ENCODE results near the gene DPH3. TPM values are rescaled to one million over a fixed set of nuclear protein-coding genes. Genes with fewer than 3 reads are reported as not detected.

The DPH3 gene
- total RNA-seq, 2 experiments from 2014 or later: 10.5 to 12.8 TPM

- no peak for TF ChIP-seq CTCF (IDR thresholded peaks at IDR 0.05)
- Histone ChIP-seq H3K4me3 (ENCODE audit: low read length) (no peak overlapping the region), H3K27me3 (ENCODE audit: control insufficient read depth in 1 of 2, insufficient read depth in 2 of 2, low read length in 2 of 2) (no peaks in the 10 kb centered on the region), H3K4me1 (ENCODE audit: insufficient read depth, low read length) (peaks cover 5% of the 10 kb centered on the region), H3K36me3 (ENCODE audit: insufficient read depth, low read length) (peaks cover 22% of the 10 kb centered on the region), H3K27ac (ENCODE audit: low read depth in 1 of 2, low read length in 2 of 2) (no peak overlapping the region), H3K9me3 (ENCODE audit: control insufficient read depth in 1 of 2, insufficient read depth in 1 of 2, low read length in 2 of 2) (no peaks in the 10 kb centered on the region)
- intact Hi-C loops (cut with DNase I, micrococcal nuclease): no loop called here
- ChIA-PET CTCF (no interaction called here), POLR2A (no interaction called here)
- peaks cover 12% of the 10 kb centered on the region for H3K36me3 Mint-ChIP-seq (ENCODE audit: low read depth)
- H3K9me3 Mint-ChIP-seq: no peaks in the 10 kb centered on the region
- H3K4me1 Mint-ChIP-seq (ENCODE audit: low read depth): peaks cover 6% of the 10 kb centered on the region
- ATAC-seq (ENCODE audit: poor library complexity) (no peak), DNase-seq (no peak)
- no peak overlapping the region for H3K4me3 Mint-ChIP-seq
- no peak overlapping the region for H3K27ac Mint-ChIP-seq
- H3K27me3 Mint-ChIP-seq: no peaks in the 10 kb centered on the region
Measured at GRCh38 chr3:16255726-16256125, 9.0 kb downstream of the DPH3 start.

- Histone ChIP-seq H3K4me3 (ENCODE audit: low read length) (no peak overlapping the region), H3K4me1 (ENCODE audit: insufficient read depth, low read length) (peaks cover 5% of the 10 kb centered on the region), H3K27ac (ENCODE audit: low read depth in 1 of 2, low read length in 2 of 2) (no peak overlapping the region), H3K36me3 (ENCODE audit: insufficient read depth, low read length) (peaks cover 18% of the 10 kb centered on the region), H3K9me3 (ENCODE audit: control insufficient read depth in 1 of 2, insufficient read depth in 1 of 2, low read length in 2 of 2) (no peaks in the 10 kb centered on the region), H3K27me3 (ENCODE audit: control insufficient read depth in 1 of 2, insufficient read depth in 2 of 2, low read length in 2 of 2) (no peaks in the 10 kb centered on the region)
- no peak for TF ChIP-seq CTCF (IDR thresholded peaks at IDR 0.05)
- H3K36me3 Mint-ChIP-seq (ENCODE audit: low read depth): peaks cover 12% of the 10 kb centered on the region
- no peak overlapping the region for H3K27ac Mint-ChIP-seq
- DNase-seq (no peak), ATAC-seq (ENCODE audit: poor library complexity) (no peak)
- no peaks in the 10 kb centered on the region for H3K27me3 Mint-ChIP-seq
- peaks cover 6% of the 10 kb centered on the region for H3K4me1 Mint-ChIP-seq (ENCODE audit: low read depth)
- POLR2A ChIA-PET: no interaction called here
- no peaks in the 10 kb centered on the region for H3K9me3 Mint-ChIP-seq
- H3K4me3 Mint-ChIP-seq: no peak overlapping the region
- CTCF ChIA-PET: no interaction called here
- intact Hi-C loops (cut with DNase I, micrococcal nuclease): no loop called here
Measured at GRCh38 chr3:16255326-16255725, 9.4 kb downstream of the DPH3 start.

- H3K4me3 ChIP-seq (ENCODE audit: low read length): no peak overlapping the region
- Mint-ChIP-seq H3K4me1 (ENCODE audit: low read depth) (peaks cover 6% of the 10 kb centered on the region), H3K4me3 (no peak overlapping the region), H3K27ac (no peak overlapping the region), H3K36me3 (ENCODE audit: low read depth) (peaks cover 9% of the 10 kb centered on the region), H3K9me3 (no peaks in the 10 kb centered on the region), H3K27me3 (no peaks in the 10 kb centered on the region)
- H3K9me3 ChIP-seq (ENCODE audit: control insufficient read depth in 1 of 2, insufficient read depth in 1 of 2, low read length in 2 of 2): no peaks in the 10 kb centered on the region
- ChIA-PET CTCF (no interaction called here), POLR2A (interaction anchor here (1.0 kb wide), 1 partner anchor 10 kb away, joined by 3 read pairs; the partner anchor contains the start of genes DPH3 and OXNAD1)
- DNase-seq (no peak), ATAC-seq (ENCODE audit: poor library complexity) (no peak)
- peaks cover 14% of the 10 kb centered on the region for H3K36me3 ChIP-seq (ENCODE audit: insufficient read depth, low read length)
- H3K4me1 ChIP-seq (ENCODE audit: insufficient read depth, low read length): peaks cover 5% of the 10 kb centered on the region
- no peaks in the 10 kb centered on the region for H3K27me3 ChIP-seq (ENCODE audit: control insufficient read depth in 1 of 2, insufficient read depth in 2 of 2, low read length in 2 of 2)
- intact Hi-C loops (cut with DNase I, micrococcal nuclease): no loop called here
- H3K27ac ChIP-seq (ENCODE audit: low read depth in 1 of 2, low read length in 2 of 2): no peak overlapping the region
- TF ChIP-seq CTCF (IDR thresholded peaks at IDR 0.05): no peak
Measured at GRCh38 chr3:16254916-16255315, 9.8 kb downstream of the DPH3 start.
